ENCODE data around the gene VPS16. TPM values are rescaled to one million over a fixed set of nuclear protein-coding genes. Genes with fewer than 3 reads are reported as not detected.

VPS16 gene
- total RNA-seq, 1 experiment from 2014 or later: 26.2 TPM

DNA sequence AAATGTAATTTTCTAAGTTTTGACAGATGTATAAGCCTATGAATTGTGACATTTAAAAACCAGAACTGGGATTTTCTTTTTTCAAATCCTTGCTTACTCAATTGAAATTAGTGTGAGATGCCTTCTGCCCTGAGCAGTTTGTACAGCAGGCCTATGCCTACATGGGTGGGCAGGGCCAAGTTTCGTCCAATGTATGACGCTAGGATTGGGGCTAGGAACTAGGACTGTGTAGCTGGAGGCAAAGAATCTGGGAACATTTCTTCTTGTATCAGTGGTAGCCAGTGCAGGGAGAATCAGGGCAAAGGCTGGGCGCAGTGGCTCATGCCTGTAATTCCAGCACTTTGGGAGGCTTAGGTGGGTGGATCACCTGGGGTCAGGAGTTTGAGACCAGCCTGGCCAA is 28.8 kb downstream of the VPS16 start:
- Mint-ChIP-seq H3K27ac (no peak overlapping the region), H3K36me3 (no peaks in the 10 kb centered on the region), H3K4me1 (peaks cover 10% of the 10 kb centered on the region), H3K9me3 (no peaks in the 10 kb centered on the region), H3K4me3 (no peak overlapping the region), H3K27me3 (ENCODE audit: low read depth) (peaks cover 21% of the 10 kb centered on the region)
- TF ChIP-seq TCF7 (CRISPR knock-in tag; IDR thresholded peaks at IDR 0.05; ENCODE audit: low read depth) (no peak), IRF1 (CRISPR knock-in tag; IDR thresholded peaks at IDR 0.05) (no peak), JUN (CRISPR knock-in tag; IDR thresholded peaks at IDR 0.05) (no peak), KAT7 (CRISPR knock-in tag; IDR thresholded peaks at IDR 0.05; ENCODE audit: borderline replicate concordance) (no peak), NFATC4 (CRISPR knock-in tag; IDR thresholded peaks at IDR 0.05) (no peak), PRRX2 (CRISPR knock-in tag; IDR thresholded peaks at IDR 0.05) (no peak), SMAD3 (CRISPR knock-in tag; IDR thresholded peaks at IDR 0.05; ENCODE audit: borderline replicate concordance) (no peak), E2F1 (CRISPR knock-in tag; IDR thresholded peaks at IDR 0.05) (no peak)
- TF ChIP-seq, protein P1, sequence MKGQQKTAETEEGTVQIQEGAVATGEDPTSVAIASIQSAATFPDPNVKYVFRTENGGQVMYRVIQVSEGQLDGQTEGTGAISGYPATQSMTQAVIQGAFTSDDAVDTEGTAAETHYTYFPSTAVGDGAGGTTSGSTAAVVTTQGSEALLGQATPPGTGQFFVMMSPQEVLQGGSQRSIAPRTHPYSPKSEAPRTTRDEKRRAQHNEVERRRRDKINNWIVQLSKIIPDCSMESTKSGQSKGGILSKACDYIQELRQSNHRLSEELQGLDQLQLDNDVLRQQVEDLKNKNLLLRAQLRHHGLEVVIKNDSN (CRISPR knock-in tag; IDR thresholded peaks at IDR 0.05): no peak
- TF ChIP-seq, protein P2, sequence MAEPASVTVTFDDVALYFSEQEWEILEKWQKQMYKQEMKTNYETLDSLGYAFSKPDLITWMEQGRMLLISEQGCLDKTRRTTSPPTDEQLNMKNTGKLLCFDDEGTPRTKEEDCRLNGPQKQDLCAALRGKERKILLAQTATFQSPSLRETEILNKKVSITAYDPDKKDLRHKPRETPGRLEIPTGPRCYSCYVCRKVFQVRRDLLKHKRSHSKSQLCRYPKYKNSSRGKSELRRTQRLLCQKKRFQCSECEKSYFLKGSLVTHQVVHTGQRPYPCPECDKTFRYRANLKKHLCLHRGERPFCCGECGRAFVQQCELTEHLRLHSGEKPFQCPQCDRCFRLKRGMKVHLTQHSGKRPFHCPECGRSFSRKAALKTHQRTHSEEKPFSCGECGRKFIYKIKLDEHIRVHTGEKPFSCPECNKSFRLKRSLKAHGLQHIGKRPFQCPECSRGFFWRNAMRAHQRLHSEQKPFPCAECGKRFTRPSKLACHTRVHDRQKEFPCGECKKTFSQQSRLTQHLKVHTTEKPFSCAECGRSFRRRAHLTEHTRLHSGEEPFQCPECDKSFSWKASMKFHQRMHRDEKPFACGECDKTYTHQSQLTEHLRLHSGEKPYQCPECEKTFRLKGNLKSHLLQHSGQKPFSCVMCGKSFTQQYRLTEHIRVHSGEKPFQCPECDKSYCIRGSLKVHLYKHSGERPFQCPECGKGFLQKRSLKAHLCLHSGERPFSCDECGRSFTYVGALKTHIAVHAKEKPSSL (CRISPR knock-in tag; conservative IDR thresholded peaks at IDR 0.05): no peak
- ATAC-seq (no peak), DNase-seq (ENCODE audit: low spot score) (no peak)
- POLR2A ChIA-PET: no interaction called here
- CTCF ChIA-PET: no interaction called here

DNA sequence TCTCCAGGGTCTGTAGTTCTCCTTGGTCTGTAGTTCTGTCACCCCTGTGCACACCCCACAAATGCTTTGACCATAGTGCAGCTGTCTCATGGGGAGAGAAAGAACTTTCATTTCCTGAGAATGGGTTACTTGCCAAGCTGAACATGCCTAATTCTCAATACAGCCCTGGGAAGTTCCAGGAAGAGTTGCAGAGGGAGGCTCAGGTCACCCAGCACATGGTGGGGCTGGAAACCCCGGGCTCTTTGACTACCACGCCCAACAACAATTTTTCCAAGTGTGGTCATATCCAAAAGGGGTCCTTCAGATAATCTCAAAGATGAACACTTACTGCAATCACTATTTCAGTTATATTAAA is 30.5 kb downstream of the VPS16 start:
- no peak for ATAC-seq
- no peaks in the 10 kb centered on the region for H3K36me3 Mint-ChIP-seq
- H3K4me1 Mint-ChIP-seq: peaks cover 25% of the 10 kb centered on the region
- ChIA-PET CTCF (interaction anchor here (1.2 to 2.6 kb wide), 3 partner anchors 19 to 130 kb away, joined by 3 to 9 read pairs (median 3); no protein-coding TSS in a partner anchor), POLR2A (no interaction called here)
- no peak for DNase-seq (ENCODE audit: low spot score)
- H3K4me3 Mint-ChIP-seq: no peak overlapping the region
- no peaks in the 10 kb centered on the region for H3K9me3 Mint-ChIP-seq
- TF ChIP-seq GRHL2 (CRISPR knock-in tag; IDR thresholded peaks at IDR 0.05; ENCODE audit: insufficient replicate concordance, severe bottlenecking) (no peak), TEAD1 (CRISPR knock-in tag; IDR thresholded peaks at IDR 0.05) (no peak), TP53 (CRISPR knock-in tag; IDR thresholded peaks at IDR 0.05) (no peak), RORB (CRISPR knock-in tag; IDR thresholded peaks at IDR 0.05) (no peak), HMGA2 (CRISPR knock-in tag; IDR thresholded peaks at IDR 0.05) (no peak), PRRX2 (CRISPR knock-in tag; IDR thresholded peaks at IDR 0.05) (no peak), SMAD4 (CRISPR knock-in tag; IDR thresholded peaks at IDR 0.05) (no peak), FOXK1 (CRISPR knock-in tag; IDR thresholded peaks at IDR 0.05) (no peak), ELF4 (CRISPR knock-in tag; IDR thresholded peaks at IDR 0.05; ENCODE audit: low read depth) (no peak), IRF1 (CRISPR knock-in tag; IDR thresholded peaks at IDR 0.05) (no peak)
- TF ChIP-seq, protein P3, sequence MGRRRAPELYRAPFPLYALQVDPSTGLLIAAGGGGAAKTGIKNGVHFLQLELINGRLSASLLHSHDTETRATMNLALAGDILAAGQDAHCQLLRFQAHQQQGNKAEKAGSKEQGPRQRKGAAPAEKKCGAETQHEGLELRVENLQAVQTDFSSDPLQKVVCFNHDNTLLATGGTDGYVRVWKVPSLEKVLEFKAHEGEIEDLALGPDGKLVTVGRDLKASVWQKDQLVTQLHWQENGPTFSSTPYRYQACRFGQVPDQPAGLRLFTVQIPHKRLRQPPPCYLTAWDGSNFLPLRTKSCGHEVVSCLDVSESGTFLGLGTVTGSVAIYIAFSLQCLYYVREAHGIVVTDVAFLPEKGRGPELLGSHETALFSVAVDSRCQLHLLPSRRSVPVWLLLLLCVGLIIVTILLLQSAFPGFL (CRISPR knock-in tag; IDR thresholded peaks at IDR 0.05; ENCODE audit: borderline replicate concordance): no peak
- TF ChIP-seq, protein P4, sequence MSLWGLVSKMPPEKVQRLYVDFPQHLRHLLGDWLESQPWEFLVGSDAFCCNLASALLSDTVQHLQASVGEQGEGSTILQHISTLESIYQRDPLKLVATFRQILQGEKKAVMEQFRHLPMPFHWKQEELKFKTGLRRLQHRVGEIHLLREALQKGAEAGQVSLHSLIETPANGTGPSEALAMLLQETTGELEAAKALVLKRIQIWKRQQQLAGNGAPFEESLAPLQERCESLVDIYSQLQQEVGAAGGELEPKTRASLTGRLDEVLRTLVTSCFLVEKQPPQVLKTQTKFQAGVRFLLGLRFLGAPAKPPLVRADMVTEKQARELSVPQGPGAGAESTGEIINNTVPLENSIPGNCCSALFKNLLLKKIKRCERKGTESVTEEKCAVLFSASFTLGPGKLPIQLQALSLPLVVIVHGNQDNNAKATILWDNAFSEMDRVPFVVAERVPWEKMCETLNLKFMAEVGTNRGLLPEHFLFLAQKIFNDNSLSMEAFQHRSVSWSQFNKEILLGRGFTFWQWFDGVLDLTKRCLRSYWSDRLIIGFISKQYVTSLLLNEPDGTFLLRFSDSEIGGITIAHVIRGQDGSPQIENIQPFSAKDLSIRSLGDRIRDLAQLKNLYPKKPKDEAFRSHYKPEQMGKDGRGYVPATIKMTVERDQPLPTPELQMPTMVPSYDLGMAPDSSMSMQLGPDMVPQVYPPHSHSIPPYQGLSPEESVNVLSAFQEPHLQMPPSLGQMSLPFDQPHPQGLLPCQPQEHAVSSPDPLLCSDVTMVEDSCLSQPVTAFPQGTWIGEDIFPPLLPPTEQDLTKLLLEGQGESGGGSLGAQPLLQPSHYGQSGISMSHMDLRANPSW (CRISPR knock-in tag; conservative IDR thresholded peaks at IDR 0.05; ENCODE audit: low read depth): no peak
- peaks cover 21% of the 10 kb centered on the region for H3K27me3 Mint-ChIP-seq (ENCODE audit: low read depth)
- H3K27ac Mint-ChIP-seq: no peak overlapping the region
